Measurements from ENCODE around the gene LRP8.

The LRP8 gene

DNA sequence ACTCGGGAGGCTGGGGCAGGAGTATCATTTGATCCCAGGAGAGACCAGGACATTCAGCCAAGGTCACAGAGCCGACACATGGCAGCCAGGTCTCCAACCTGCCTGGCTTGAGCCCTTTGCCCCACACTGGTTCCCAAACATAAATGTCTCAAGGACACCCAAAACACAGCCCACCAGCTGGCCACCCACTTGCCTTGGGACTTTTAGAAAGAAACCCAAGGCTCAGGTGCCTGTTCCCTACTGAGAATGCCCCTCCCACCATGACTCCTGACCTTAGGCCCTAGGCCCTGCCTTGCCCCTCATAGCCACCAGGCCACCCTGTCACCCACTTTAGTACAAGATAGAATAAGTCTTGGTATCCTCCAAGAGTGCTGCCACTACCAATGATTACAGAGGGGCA lies 41.9 kb upstream of the LRP8 start:
- TF ChIP-seq POLR2A (IDR thresholded peaks at IDR 0.05; ENCODE audit: extremely low read depth, insufficient read length) (no peak), MYC (IDR thresholded peaks at IDR 0.05; ENCODE audit: low read depth, low read length) (no peak)
- TF ChIP-seq, protein P1, sequence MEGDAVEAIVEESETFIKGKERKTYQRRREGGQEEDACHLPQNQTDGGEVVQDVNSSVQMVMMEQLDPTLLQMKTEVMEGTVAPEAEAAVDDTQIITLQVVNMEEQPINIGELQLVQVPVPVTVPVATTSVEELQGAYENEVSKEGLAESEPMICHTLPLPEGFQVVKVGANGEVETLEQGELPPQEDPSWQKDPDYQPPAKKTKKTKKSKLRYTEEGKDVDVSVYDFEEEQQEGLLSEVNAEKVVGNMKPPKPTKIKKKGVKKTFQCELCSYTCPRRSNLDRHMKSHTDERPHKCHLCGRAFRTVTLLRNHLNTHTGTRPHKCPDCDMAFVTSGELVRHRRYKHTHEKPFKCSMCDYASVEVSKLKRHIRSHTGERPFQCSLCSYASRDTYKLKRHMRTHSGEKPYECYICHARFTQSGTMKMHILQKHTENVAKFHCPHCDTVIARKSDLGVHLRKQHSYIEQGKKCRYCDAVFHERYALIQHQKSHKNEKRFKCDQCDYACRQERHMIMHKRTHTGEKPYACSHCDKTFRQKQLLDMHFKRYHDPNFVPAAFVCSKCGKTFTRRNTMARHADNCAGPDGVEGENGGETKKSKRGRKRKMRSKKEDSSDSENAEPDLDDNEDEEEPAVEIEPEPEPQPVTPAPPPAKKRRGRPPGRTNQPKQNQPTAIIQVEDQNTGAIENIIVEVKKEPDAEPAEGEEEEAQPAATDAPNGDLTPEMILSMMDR (IDR thresholded peaks at IDR 0.05; ENCODE audit: low read depth, low read length): no peak
- TF ChIP-seq, protein P2, sequence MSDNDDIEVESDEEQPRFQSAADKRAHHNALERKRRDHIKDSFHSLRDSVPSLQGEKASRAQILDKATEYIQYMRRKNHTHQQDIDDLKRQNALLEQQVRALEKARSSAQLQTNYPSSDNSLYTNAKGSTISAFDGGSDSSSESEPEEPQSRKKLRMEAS (IDR thresholded peaks at IDR 0.05; ENCODE audit: low read depth, low read length): no peak
- DNase-seq (ENCODE audit: low read depth): no peak
- no peak overlapping the region for H3K4me3 ChIP-seq (ENCODE audit: low read depth, low read length)

DNA sequence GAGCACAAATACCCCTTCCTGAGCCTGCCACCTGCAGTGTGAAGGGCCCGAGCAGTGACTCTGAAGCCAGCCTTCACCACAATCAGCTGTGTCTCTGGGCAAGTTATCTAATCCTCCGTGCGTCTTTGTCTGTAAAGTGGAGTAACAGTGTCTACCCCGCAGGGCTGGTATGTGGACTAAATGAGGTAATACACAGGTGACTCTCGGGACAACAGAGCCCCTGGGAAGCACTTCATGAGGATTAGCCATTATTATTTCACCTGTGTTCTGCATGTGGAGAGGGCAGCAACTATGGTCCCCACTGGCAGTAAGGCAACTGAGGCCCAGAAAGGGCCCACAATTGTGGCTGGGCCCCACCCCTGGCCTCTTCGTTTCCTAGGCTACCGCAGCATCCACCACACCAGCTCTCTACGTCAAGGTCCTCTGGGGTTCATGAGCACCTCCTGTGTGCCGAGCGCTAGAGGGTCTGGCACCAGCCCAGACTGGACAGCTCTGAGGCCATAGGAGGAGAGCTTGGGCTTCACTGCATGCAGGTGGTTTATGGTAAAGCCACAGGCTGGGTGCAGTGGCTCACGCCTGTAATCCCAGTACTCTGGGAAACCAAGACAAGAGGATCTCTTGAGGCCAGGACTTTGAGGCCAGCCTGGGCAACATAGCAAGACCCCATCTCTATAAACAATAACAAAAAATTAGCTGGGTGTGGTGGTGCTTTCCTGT lies 41.3 kb upstream of the LRP8 start:
- TF ChIP-seq POLR2A (IDR thresholded peaks at IDR 0.05; ENCODE audit: extremely low read depth, insufficient read length) (no peak), MYC (IDR thresholded peaks at IDR 0.05; ENCODE audit: low read depth, low read length) (no peak)
- TF ChIP-seq, protein P2 (IDR thresholded peaks at IDR 0.05; ENCODE audit: low read depth, low read length): no peak
- TF ChIP-seq, protein P1 (IDR thresholded peaks at IDR 0.05; ENCODE audit: low read depth, low read length): no peak
- DNase-seq (ENCODE audit: low read depth): no peak
- no peak overlapping the region for H3K4me3 ChIP-seq (ENCODE audit: low read depth, low read length)

DNA sequence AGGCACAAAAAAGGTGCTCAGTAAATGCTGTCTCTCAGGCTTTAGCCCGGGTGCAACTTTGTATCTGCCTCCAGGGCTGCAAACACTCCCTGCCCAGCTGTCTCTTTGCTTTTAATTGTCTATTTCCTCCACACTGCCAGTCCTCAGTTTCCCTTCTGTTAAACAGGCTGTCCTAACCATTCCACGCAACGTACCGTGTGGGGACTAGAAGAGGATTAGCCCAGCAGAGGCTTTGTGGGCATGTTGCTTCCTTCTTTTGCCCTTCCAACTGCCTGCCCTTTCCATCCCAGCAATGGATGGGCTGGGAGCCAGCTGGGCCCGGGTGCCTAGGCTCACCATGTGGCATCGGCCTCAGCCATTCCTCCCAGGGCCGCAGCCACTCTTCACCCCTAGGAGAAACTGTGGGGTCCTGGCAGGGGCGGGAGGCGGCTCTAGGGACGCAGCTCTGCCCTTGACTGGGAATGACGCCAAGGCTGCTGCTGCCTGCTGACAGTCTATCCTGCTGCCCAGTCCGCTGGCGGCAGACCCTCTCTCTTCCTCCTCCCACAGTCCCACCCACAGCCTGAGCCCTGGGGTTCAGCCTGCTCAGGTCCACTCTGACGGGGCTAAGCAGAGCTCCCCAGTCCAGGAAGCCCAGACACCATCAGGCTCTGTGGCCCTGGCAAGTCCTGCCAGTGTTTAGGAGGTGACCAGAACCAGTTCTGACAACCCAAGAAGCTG lies 40.6 kb upstream of the LRP8 start:
- no peak for DNase-seq (ENCODE audit: low read depth)
- no peak overlapping the region for H3K4me3 ChIP-seq (ENCODE audit: low read depth, low read length)
- no peak for TF ChIP-seq MYC (IDR thresholded peaks at IDR 0.05; ENCODE audit: low read depth, low read length)
- TF ChIP-seq, protein P2 (IDR thresholded peaks at IDR 0.05; ENCODE audit: low read depth, low read length): no peak

DNA sequence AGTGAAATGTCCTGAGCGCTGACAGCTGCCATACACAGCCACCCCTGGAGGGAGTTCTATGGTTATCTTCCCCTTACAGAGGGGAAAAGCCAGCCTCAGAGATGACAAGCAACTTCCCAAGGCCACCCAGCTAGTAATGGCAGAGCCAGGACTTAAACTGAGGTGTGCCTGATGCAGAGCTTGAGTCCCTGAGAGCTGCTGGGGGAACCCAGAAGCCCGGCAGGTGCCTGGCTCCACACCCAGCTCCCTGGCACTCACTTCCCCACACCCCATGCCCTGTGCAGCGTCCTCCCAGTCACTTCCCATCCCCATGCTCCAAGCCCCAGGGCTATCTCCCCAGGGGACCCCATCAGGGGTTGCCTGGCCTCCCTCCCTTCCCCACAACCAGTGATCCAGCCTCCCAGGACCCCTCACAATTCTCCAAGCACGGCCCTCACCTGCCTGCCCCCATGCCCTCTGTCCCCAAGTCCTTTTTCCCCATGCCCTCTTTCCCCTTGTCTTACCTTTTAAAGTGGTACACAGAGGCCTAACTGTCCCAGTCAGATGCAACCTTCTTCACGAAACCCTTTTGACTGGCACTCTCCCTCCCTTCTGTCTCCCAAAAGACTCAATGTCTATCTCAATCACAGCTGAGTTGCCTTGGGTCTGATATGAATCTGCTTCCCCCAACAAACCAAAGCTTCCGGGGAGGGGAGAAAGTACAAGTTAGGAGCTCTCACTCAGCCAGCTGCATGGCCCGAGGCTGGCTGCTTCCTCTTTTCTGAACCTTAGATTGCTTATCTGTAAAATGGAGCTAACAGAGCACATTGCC lies 39.8 kb upstream of the LRP8 start:
- no peak overlapping the region for H3K4me3 ChIP-seq (ENCODE audit: low read depth, low read length)
- no peak for TF ChIP-seq POLR2A (IDR thresholded peaks at IDR 0.05; ENCODE audit: extremely low read depth, insufficient read length)
- TF ChIP-seq, protein P1 (IDR thresholded peaks at IDR 0.05; ENCODE audit: low read depth, low read length): no peak
- TF ChIP-seq MYC (IDR thresholded peaks at IDR 0.05; ENCODE audit: low read depth, low read length): peak; percentile 86
- TF ChIP-seq, protein P2 (IDR thresholded peaks at IDR 0.05; ENCODE audit: low read depth, low read length): peak; percentile 75
- peak; percentile 90 for DNase-seq (ENCODE audit: low read depth)

DNA sequence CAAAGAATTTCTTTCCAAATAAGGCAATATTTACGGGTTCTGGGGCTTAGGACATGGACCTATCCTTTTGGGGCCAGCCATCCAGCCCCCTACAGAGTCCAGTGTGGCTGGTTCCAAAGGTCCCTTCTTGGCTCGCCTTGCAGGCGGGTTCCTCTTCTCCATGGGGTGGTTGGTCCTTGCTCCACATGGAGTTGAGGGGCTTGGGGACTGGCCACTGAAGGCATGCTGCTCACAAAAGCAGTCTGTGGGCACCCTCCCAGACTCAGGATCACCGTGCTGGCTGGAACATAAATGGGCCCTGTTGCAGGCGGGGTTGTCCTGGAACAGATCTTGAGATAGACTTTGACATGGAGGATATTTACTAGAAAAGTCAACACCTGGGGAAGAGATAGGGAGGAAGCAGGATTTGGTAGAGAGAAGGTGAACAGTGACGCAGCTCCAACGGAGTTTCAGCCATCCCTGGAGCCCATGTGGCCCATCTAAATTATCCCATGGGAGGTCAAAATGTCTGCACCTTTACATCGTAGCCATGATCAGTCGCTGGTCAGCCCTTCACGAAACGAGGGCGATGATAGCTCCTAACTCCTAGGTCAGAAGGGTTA lies 39.1 kb upstream of the LRP8 start:
- no peak for DNase-seq (ENCODE audit: low read depth)
- TF ChIP-seq, protein P1 (IDR thresholded peaks at IDR 0.05; ENCODE audit: low read depth, low read length): no peak
- no peak for TF ChIP-seq MYC (IDR thresholded peaks at IDR 0.05; ENCODE audit: low read depth, low read length)
- TF ChIP-seq, protein P2 (IDR thresholded peaks at IDR 0.05; ENCODE audit: low read depth, low read length): no peak
- TF ChIP-seq POLR2A (IDR thresholded peaks at IDR 0.05; ENCODE audit: extremely low read depth, insufficient read length): no peak
- no peak overlapping the region for H3K4me3 ChIP-seq (ENCODE audit: low read depth, low read length)
